ENCODE data around the gene IFT88.

- no peak for TF ChIP-seq CTCF (conservative IDR thresholded peaks at IDR 0.05; ENCODE audit: low read depth, low read length)
- no peak for TF ChIP-seq EZH2 (IDR thresholded peaks at IDR 0.05; ENCODE audit: borderline replicate concordance, low read depth, low read length, poor library complexity, severe bottlenecking)
Observed at GRCh38 chr13:20711301-20712044, 144.5 kb downstream of the IFT88 start.
